Activated naive CD4-positive, alpha-beta T cell treated with anti-CD3 and anti-CD28 coated beads for 36 hours (primary cell): Measurements from ENCODE around the gene TENM4. TPM values are rescaled to one million over a fixed set of nuclear protein-coding genes. Genes with fewer than 3 reads are reported as not detected.
"Not testable (repeated sequence)": the region's sequence is repeated elsewhere in the genome, so short reads cannot be mapped to it uniquely, and the experiment has no call there.

Experiments
- CTCF ChIA-PET: fragments of 350-600 bp; sonication (Branson Sonifier 250); formaldehyde crosslinking; loops from one replicate; lab custom pipeline; 2021; ENCODE audit warnings: antibody characterized with exemption; lab: Charles Lee
- DNase-seq: peaks from one replicate; pipeline ENCODE4 v3.0.0-alpha.2; 2020
- H3K27ac Mint-ChIP-seq: one replicate; pipeline ENCODE4 v1.8.0; 2021; ENCODE audit warnings: mild to moderate bottlenecking, mixed read lengths
- H3K27me3 Mint-ChIP-seq: one replicate; pipeline ENCODE4 v1.8.0; 2021; ENCODE audit warnings: low read depth, mixed read lengths
- H3K36me3 Mint-ChIP-seq: one replicate; pipeline ENCODE4 v1.8.0; 2021; ENCODE audit warnings: low read depth, mixed read lengths
- H3K4me1 Mint-ChIP-seq: one replicate; pipeline ENCODE4 v1.8.0; 2021; ENCODE audit warnings: low read depth, mixed read lengths
- H3K4me3 Mint-ChIP-seq: one replicate; pipeline ENCODE4 v1.8.0; 2021; ENCODE audit warnings: mild to moderate bottlenecking, moderate library complexity, mixed read lengths
- H3K9me3 Mint-ChIP-seq: one replicate; pipeline ENCODE4 v1.8.0; 2021; ENCODE audit warnings: mixed read lengths
- intact Hi-C: fragments of 100-400 bp; cut with micrococcal nuclease; formaldehyde crosslinking; loops from one replicate; pipeline ENCODE4 v1.15.1; 2023
- total RNA-seq, 2 experiments: library from RNA; stranded (reverse); gene quantifications; one replicate each; pipeline ENCODE4 v1.2.3, GENCODE V29; 2021

Gene TENM4
- total RNA-seq, 2 experiments from 2014 or later: not detected

GRCh38 chr11:78638704-78639380 is 802.0 kb downstream of the TENM4 start:
- H3K9me3 Mint-ChIP-seq: peaks cover 7% of the 10 kb centered on the region
- H3K36me3 Mint-ChIP-seq: peaks cover 1% of the 10 kb centered on the region
- H3K4me1 Mint-ChIP-seq: peaks cover 23% of the 10 kb centered on the region
- peaks cover 3% of the 10 kb centered on the region for H3K27me3 Mint-ChIP-seq
- DNase-seq: no peak
- intact Hi-C loops: no loop called here
- H3K27ac Mint-ChIP-seq: no peak overlapping the region
- no peak overlapping the region for H3K4me3 Mint-ChIP-seq
- CTCF ChIA-PET: no interaction called here

DNA sequence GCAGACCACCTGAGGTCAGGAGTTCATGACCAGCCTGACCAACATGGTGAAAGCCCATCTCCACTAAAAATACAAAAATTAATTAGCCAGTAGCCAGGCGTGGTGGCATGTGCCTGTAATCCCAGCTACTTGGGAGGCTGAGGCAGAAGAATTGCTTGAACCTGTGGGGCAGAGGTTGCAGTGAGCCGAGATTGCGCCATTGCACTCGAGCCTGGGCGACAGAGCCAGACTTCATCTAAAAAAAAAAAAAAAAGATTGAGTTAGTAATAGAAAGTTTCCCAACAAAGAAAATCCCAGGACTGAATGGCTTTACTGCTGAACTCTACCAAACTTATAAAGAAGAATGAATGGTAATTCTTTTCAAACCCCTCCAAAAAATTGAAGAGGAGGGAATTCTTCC is 803.3 kb downstream of the TENM4 start:
- H3K4me1 Mint-ChIP-seq: peaks cover 14% of the 10 kb centered on the region
- H3K4me3 Mint-ChIP-seq, H3K27me3 Mint-ChIP-seq, H3K9me3 Mint-ChIP-seq, H3K27ac Mint-ChIP-seq, intact Hi-C loops, H3K36me3 Mint-ChIP-seq, DNase-seq, CTCF ChIA-PET: not testable (repeated sequence)

DNA sequence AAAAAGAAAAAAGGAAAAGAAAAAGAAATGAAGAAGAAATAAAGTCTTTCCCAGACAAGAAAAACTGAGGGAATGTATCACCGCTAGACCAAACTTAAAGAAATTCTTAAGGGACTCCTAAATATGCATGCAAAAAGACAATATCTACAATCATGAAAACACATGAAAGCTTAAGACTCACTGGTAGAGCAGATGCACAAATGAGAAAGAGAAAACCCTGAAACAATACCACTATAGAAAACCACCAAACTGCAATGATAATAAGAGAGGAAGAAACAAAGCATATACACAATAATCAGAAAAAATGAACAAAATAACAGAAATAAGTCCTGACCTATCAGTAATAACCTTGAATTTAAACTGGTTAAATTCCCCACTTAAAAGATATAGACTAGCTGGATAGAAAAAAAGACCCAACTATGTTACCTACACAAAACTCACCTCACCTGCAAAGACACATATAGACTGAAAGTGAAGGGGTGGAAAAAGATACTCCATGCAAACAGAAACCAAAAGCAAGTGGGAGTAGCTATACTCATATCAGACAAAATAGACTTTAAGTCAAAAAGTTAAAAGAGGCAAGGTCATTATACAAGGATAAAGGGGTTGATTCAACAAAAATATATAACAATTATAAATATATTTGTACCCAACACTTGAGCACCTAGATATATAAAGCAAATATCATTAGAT is 804.9 kb downstream of the TENM4 start:
- Mint-ChIP-seq H3K27me3 (peaks cover 7% of the 10 kb centered on the region), H3K9me3 (peaks cover 9% of the 10 kb centered on the region), H3K27ac (no peak overlapping the region), H3K4me1 (peaks cover 12% of the 10 kb centered on the region), H3K36me3 (peaks cover 1% of the 10 kb centered on the region), H3K4me3 (no peak overlapping the region)
- intact Hi-C loops: no loop called here
- CTCF ChIA-PET: interaction anchor here (1.6 to 2.7 kb wide), 2 partner anchors 10 to 12 kb away, joined by 3 to 15 read pairs; no protein-coding TSS in a partner anchor
- no peak for DNase-seq

GRCh38 chr11:78633516-78634310 is 807.1 kb downstream of the TENM4 start:
- CTCF ChIA-PET: interaction anchor here (2.0 to 2.7 kb wide), 2 partner anchors 12 kb away, joined by 8 to 15 read pairs; no protein-coding TSS in a partner anchor

DNA sequence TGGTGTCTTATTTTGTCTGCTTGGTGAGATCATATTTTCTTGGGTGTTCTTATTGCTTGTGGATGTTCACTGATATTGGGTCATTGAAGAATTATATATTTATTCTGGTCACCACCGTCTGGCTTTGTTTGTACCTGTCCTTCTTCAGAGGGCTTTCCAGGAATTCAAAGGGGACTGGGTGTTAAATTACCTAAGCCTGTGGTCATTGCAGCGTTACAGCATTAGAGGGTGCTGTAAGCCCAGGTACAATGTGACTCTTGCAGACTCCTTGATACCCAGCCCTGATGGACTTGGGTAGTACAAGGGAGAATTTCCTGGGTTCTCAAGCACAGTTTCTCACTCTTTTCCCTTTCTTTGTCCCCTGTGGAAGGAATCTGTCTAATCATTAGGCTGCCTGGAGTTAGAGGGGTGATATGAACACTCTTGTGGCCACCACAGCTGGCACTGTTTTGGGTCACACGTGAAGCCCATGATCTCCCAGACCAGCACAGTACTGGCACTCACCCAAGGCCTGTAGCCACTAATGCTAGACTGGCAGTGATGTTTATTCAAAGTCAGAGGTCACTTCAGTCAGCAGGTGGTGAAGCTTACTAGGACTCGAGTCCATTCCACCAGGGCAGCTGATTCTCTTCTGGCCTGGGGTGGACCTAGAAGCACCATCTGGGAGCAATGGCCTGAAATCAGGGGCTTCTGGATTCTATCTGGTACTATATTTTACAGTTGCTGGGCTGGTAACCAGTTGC is 810.1 kb downstream of the TENM4 start:
- H3K27ac Mint-ChIP-seq: no peak overlapping the region
- CTCF ChIA-PET: no interaction called here
- peaks cover 5% of the 10 kb centered on the region for H3K4me1 Mint-ChIP-seq
- H3K36me3 Mint-ChIP-seq: peaks cover 12% of the 10 kb centered on the region
- H3K27me3 Mint-ChIP-seq: peaks cover 7% of the 10 kb centered on the region
- H3K9me3 Mint-ChIP-seq: peaks cover 33% of the 10 kb centered on the region
- intact Hi-C loops: no loop called here
- no peak for DNase-seq
- no peak overlapping the region for H3K4me3 Mint-ChIP-seq

More at GRCh38 chr11:78633516-78634310, 807.1 kb downstream of the TENM4 start:
- H3K9me3 Mint-ChIP-seq: peaks cover 21% of the 10 kb centered on the region
- intact Hi-C loops: no loop called here
- H3K27me3 Mint-ChIP-seq: peaks cover 7% of the 10 kb centered on the region
- no peak overlapping the region for H3K4me3 Mint-ChIP-seq
- DNase-seq: no peak
- H3K36me3 Mint-ChIP-seq: peaks cover 9% of the 10 kb centered on the region
- H3K27ac Mint-ChIP-seq: no peak overlapping the region
- peaks cover 12% of the 10 kb centered on the region for H3K4me1 Mint-ChIP-seq

GRCh38 chr11:78630155-78630554 is 810.7 kb downstream of the TENM4 start:
- Mint-ChIP-seq H3K4me3 (no peak overlapping the region), H3K9me3 (peaks cover 32% of the 10 kb centered on the region), H3K27me3 (peaks cover 6% of the 10 kb centered on the region), H3K27ac (no peak overlapping the region), H3K4me1 (peaks cover 2% of the 10 kb centered on the region), H3K36me3 (peaks cover 11% of the 10 kb centered on the region)
- intact Hi-C loops: no loop called here
- CTCF ChIA-PET: no interaction called here
- DNase-seq: no peak

DNA sequence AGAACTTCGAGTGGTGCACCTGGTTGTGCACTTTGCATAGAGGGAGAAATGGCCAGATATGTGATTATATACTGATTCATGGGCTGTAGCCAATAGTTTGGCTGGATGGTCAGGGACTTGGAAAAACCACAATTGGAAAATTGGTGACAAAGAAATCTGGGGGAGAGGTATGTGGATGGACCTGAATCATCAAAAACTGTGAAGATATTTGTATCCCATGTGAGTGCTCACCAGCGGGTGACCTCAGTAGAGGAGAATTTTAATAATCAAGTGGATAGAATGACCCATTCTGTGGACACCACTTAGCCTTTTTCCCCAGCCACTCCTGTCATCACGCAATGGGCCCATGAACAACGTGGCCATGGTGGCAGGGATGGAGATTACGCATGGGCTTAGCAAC is 818.2 kb downstream of the TENM4 start:
- intact Hi-C loops: no loop called here
- H3K27ac Mint-ChIP-seq: no peak overlapping the region

GRCh38 chr11:78620159-78620558 is 820.7 kb downstream of the TENM4 start:
- DNase-seq: no peak
- Mint-ChIP-seq H3K27me3 (peaks cover 4% of the 10 kb centered on the region), H3K36me3 (no peaks in the 10 kb centered on the region), H3K27ac (no peak overlapping the region), H3K4me3 (no peak overlapping the region), H3K4me1 (no peaks in the 10 kb centered on the region), H3K9me3 (peaks cover 9% of the 10 kb centered on the region)
- intact Hi-C loops: no loop called here
- CTCF ChIA-PET: no interaction called here

More for the DNA sequence above, 818.2 kb downstream of the TENM4 start:
- CTCF ChIA-PET: no interaction called here
- no peak overlapping the region for H3K4me3 Mint-ChIP-seq
- DNase-seq: no peak
- H3K27me3 Mint-ChIP-seq: peaks cover 4% of the 10 kb centered on the region
- H3K9me3 Mint-ChIP-seq: peaks cover 12% of the 10 kb centered on the region
- no peaks in the 10 kb centered on the region for H3K36me3 Mint-ChIP-seq
- H3K4me1 Mint-ChIP-seq: no peaks in the 10 kb centered on the region

GRCh38 chr11:78615724-78616123 is 825.1 kb downstream of the TENM4 start:
- H3K9me3 Mint-ChIP-seq: peaks cover 13% of the 10 kb centered on the region
- no peak overlapping the region for H3K27ac Mint-ChIP-seq
- intact Hi-C loops: no loop called here
- H3K4me3 Mint-ChIP-seq: no peak overlapping the region
- CTCF ChIA-PET: no interaction called here
- no peaks in the 10 kb centered on the region for H3K36me3 Mint-ChIP-seq
- peaks cover 2% of the 10 kb centered on the region for H3K27me3 Mint-ChIP-seq
- no peak for DNase-seq
- H3K4me1 Mint-ChIP-seq: no peaks in the 10 kb centered on the region

DNA sequence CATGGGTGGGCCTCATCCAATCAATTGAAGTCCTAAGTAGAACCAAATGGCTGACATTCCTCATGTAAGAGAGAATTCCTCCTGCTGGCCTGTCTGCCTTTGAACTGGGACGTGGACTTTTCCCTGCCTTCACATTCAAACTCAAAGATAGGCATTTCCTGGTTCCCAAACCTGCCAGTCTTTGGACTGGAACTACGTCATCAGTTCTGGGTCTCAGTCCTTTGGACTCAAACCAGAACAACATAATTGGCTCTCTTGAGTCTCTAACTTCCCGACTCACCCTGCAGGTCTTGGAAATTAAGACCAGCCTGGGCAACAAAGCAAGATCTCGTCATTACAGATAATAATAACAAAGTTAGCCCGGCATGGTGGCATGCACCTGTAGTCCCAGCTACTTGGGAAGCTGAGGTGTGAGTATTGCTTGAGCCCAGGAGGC is 827.4 kb downstream of the TENM4 start:
- Mint-ChIP-seq H3K36me3 (no peaks in the 10 kb centered on the region), H3K27ac (no peak overlapping the region), H3K4me3 (no peak overlapping the region), H3K27me3 (peaks cover 2% of the 10 kb centered on the region), H3K9me3 (peaks cover 3% of the 10 kb centered on the region), H3K4me1 (no peaks in the 10 kb centered on the region)
- intact Hi-C loops: no loop called here
- CTCF ChIA-PET: no interaction called here
- no peak for DNase-seq

DNA sequence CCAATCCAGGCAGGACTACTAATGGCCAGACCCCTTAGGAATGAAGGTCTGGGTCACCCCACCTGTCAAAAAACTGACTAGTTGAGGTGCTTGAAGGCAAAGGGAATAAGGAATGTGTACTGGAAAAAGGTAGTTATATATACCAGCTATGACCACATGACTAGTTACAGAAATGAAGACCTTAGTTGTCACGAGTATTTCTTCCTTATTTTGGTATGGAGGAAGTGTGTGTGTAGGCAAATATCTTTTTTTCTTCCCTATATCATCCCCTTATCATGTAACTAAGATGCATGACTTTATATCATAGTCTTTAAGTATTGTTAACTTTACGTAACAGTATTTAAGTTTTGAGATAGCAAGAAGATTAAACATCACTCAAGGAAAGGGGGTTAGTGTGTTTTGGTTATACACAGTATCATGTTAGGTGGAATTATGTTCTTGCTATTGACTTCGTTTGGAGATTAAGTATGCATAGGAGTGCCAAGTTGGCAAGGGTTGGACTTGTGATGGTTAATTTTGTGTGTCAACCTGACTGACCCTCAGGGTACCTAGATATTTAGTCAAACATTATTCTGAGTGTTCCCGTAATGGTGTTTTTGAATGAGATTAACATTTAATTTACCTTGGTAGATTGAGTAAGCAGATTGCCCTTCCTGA is 828.0 kb downstream of the TENM4 start:
- DNase-seq: no peak
- H3K27ac Mint-ChIP-seq: no peak overlapping the region
- H3K36me3 Mint-ChIP-seq: no peaks in the 10 kb centered on the region
- CTCF ChIA-PET: no interaction called here
- no peaks in the 10 kb centered on the region for H3K27me3 Mint-ChIP-seq
- intact Hi-C loops: no loop called here
- H3K4me3 Mint-ChIP-seq: no peak overlapping the region
- H3K9me3 Mint-ChIP-seq: peaks cover 3% of the 10 kb centered on the region
- no peaks in the 10 kb centered on the region for H3K4me1 Mint-ChIP-seq
